GM21619 (cell line): ENCODE measurements around the gene AMZ1.
"Not testable (repeated sequence)": the region's sequence is repeated elsewhere in the genome, so short reads cannot be mapped to it uniquely, and the experiment has no call there.

ENCODE experiments used
- ATAC-seq: cut with Tn5 transposase; IDR thresholded peaks from one replicate; pipeline ENCODE4 v1.9.1; 2021; ENCODE audit not compliant: unreplicated experiment

Gene AMZ1

DNA sequence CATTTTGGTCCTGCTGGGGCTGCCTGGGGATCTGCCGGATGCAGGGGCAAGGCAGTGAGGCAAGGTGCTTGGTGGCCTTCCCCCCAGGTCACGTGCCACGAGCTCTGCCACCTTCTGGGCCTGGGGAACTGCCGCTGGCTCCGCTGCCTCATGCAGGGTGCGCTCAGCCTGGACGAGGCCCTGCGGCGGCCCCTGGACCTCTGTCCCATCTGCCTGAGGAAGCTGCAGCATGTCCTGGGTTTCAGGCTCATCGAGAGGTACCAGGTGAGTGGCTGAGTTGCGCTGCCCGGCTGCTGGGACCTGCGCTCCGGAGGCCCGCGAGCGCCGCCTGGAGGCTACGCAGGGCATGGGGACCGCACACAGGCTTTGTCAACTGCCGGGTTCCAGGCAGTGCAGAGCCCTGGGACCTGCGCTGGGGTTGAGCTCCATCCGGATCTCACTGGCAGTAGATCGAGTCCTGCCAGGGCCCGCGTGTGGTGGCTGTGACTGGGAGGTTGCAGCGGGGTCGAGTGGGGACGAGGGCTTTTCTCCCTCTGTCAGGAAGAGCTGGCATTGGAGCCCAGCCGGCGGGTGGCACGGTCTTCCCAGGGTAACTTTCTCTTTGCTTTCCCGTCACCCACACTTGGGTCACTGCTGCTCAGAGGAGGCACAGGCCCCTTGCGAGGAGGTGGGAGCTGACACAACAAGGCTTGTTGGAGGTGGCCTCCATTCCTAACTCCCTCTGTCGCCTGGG is 21.7 kb downstream of the AMZ1 start:
- peak; percentile 70 for ATAC-seq

DNA sequence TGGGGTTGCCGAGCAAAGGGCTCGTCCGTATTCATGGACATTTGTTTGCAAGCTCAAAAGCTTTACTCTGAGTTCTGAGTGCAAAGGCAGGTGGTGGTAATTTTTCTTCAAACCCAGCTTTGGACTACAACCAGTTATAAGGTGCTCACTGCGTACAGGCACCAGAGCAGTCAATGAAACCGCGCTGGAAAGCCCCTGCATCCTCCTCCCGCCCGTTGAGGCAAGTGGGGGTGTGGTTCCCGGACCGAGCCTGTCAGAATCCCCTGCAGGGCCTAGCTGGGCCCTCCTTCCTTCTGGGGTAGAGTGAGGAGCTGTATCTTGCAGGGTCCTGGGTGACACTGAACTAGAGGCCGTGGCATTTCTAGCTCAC is 22.3 kb downstream of the AMZ1 start:
- peak; percentile 43 for ATAC-seq

DNA sequence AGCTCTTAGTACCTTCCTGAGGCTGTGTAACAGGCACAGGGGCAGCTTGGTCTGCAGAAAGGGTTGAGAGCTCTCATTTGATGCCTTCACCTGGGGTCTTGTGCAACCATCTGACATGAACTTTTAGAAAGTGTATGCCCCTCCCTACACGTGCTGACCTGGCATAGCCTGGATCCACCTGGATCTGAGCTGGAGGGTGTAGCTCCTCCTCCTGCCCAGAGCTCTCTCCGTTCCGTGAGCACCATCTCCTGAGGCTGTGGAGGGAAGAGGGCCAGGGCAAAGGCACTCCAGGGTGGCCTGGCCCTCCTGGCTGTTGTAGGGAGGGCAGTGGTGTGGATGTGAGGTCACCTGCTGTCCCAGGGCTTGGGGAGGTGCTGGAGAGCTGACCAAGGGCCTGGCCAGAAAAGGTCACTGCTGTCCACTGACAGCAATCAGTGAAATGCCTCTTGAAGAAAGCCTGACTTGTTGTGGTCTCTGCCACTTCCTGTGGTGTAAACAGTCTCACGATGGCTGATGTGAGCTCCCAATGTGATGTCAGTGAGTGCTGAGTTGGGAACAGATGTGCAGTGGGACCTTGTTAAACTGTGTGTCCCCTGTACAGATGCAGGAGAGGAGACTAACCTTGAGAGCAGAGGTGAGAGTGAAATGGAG is 23.0 kb downstream of the AMZ1 start:
- ATAC-seq, result peak; percentile 43

- ATAC-seq, result no peak
Observed at GRCh38 chr7:2711895-2712675, 24.1 kb downstream of the AMZ1 start.

- ATAC-seq, result no peak
Observed at GRCh38 chr7:2713370-2713769, 25.4 kb downstream of the AMZ1 start.

- ATAC-seq, result no peak
Observed at GRCh38 chr7:2713978-2714377, 26.0 kb downstream of the AMZ1 start.

DNA sequence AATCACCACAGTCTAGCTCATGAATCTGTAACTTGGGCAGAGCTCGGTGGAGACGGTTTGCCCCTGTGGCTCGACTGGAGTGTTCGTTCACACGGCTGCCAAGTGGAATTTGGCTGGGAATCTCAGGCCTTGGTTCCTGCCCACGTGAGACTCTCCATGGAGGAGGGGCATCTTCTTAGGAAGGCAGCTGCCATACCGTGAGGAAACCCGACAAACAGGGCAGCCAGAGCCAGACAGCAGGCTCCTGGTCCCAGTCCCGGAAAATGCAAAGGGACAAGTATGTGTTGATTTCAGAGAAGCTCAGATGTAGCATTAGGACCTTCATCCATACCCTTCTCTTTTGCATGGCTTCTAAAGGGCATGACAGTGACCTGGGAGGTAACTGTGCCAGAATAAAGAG is 26.6 kb downstream of the AMZ1 start:
- ATAC-seq, result no peak

DNA sequence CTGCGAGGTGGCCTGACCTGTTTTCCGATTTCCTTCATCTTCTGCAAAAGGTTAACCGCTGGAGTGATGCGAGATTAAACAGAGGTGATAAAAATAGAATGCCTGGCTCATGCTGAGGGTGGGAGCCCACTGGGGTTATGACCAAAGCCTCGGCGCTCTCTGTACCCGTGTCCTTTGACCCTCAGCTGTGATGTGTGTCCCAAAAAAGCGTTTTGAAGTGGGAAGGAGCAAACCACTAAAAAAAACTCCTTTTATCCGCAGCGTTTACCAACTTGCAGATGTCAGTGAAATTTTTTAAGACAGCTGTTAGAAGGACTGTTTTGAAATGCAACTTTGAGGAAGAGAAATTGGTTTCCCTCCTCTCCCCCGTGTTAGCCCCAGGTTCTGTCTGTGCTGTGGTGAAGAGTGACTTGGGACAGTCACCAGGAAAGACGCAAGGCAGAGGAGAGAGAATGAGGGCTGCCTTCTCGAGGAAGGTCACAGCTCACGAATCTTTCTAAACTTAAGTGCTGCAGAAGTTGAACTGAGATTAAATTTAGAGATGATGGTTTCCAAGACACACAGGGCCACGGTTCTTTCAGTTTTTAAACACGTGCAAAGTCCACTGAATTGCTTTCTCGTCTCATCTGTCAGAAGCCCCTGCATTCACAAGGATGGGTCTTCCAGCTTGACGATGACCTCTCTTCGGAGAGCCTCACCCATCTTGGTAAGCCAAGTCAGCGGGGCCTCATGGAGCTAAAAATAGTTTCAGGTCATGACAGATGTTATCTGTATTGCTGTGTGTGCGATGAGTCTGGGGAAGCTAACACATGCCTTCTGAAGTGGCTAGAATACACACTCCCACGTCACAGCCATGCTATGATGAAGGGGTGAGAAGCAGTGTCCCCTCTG is 27.6 kb downstream of the AMZ1 start:
- no peak for ATAC-seq

- ATAC-seq, result no peak
Observed at GRCh38 chr7:2716488-2716887, 28.5 kb downstream of the AMZ1 start.

DNA sequence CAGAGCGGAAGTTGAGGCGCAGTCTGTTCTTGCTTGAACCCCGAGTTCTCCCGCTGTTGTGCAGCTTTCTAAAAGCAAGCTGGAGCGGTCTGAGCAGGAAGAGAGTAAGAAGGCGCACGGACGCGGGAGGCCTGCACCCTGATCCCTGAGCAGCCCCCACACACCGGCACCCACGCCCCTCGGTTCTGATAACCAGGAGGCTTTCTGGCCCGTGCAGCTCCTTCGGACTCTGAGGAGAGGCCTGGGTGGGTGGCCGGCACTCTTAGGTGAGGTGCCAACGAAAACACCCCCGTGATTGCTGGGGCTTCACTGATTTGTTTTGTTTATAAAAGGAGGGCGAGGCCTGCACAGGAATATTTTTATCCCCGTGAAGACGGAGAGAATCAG is 28.9 kb downstream of the AMZ1 start:
- ATAC-seq, result no peak

DNA sequence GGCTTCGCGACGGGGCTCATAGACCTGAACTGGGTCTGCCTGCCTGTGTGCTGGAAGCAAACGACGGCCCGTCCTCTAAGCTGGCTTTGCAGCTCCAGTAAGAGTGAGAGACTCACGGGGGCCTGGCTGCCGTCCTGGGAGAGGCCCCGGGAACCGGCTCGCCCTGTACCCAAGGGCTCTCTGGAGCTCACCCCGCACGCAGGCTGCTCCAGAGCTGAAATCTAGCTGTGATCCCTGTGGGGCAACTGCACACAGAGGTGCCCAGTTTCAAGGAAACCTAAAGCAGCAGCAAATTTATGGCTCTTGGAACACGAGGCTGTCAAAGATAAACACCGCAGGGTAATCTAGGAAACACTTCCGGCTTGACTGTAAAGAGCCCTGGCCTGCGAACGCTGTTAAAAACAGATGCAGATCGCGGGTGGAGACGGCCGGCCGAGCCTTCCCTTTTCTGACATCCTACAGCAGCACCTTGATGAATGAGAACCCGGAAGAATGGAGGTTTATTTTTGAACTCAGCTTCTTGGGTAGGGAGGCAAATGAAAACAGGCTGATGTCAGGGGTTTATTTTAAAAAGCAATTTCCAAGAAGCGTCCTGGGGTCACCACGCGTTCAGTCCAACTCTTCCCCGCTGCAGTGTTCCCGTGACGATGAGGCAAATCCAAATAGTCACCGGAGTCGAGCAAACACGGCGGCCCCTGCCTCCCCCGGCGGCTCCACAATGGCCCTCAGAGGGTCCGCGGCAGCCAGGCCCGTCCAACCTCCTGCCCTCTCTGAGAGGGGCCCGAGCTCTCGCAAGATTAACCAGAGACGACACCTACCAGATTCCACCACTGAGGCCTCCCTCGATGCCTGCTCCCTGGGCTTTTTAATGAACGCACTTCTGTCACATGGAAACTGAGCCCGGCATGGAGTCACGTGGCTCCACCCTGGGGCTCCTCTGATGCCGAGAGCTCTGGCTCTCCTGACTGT is 29.6 kb downstream of the AMZ1 start:
- ATAC-seq, result no peak

DNA sequence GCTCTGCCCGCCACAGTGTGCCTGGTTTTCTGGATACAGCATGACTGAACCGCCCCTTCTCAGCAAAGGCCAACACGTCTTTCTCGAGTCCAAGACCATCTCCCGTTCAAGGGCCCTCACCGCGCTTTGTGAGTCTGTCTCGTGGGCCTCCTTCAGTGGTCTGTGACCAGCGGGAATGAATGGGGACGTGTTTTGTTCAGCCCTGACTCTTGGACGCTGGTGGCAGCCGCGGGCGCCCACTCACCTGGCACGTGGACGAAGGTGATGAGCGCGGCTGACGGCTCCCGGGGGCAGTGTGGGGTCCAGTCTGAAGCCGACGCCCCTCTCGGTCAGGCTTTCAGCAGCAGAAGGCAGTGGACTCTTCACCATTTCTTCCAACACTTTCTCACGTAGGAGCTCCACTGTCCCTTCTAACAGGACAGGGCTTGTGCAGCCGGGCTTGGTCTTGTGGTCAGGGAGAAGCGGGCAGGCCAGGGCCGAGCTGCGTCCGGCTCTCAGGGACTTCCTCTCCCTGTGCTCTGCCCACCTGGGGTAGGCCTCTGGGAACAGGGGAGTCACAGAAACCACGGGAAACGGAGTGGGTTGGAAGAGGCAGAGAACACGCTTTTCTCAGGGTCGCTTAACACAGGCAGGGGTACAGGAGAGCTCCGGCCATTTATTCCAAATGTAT is 30.4 kb downstream of the AMZ1 start:
- no peak for ATAC-seq

DNA sequence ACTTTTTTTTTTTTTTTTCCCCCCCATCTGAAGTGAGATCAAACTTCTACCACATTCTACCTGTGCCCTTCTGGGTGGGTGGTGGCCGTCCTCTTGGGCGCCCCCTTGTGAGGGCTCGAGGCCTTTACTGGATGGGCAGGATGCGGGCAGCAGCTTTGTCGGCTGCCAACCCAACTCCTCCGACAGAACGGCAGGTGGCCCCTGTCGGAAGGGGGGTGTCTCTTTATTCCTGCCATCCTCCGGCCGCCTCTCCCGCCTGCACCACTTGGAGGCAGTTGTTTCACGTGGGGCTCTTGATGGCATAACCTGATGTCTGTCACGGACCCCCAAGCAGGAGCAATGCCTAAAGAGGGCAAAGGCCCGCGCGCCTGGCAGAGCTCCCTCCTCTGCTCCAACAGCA is 31.0 kb downstream of the AMZ1 start:
- no peak for ATAC-seq

DNA sequence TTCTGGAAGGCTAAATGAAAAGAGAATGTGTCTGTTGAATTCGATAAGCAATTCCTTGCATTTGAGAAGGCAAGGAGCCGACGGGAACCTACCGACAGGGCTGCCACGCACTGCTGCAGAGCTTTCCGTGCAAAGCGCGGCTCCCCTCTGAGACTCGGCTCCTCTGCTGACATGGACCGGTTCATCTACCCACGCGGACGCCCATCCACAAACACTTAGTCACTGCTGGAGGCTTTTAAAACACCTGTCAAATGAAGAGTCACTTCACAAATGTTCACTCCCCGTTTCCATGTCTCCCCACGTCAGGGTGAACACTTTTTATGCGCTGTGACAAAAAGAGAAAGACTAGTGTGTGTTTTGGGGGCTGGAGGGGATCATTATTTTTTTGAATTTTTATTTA is 32.0 kb downstream of the AMZ1 start:
- ATAC-seq, result no peak

DNA sequence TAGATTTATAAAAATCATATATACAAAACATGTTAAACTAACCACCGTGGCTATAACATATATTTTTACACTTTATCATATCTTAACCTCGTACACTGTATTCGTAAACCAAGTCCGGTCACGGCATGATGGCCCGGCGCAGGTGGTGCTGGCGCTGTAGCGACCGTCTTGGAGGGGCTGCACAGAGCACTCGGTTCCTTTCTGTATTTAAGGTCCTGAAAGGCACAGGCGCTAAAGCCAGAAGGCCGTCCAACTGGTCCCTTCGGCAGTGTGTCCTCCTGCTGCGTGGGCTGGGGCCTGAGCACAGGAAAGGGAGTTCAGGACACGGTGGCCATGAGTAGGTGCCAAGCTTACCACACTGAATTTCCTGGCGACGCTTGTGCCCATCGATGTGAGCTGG is 33.8 kb downstream of the AMZ1 start:
- ATAC-seq, result no peak

GRCh38 chr7:2722591-2722990 is 34.6 kb downstream of the AMZ1 start:
- no peak for ATAC-seq

DNA sequence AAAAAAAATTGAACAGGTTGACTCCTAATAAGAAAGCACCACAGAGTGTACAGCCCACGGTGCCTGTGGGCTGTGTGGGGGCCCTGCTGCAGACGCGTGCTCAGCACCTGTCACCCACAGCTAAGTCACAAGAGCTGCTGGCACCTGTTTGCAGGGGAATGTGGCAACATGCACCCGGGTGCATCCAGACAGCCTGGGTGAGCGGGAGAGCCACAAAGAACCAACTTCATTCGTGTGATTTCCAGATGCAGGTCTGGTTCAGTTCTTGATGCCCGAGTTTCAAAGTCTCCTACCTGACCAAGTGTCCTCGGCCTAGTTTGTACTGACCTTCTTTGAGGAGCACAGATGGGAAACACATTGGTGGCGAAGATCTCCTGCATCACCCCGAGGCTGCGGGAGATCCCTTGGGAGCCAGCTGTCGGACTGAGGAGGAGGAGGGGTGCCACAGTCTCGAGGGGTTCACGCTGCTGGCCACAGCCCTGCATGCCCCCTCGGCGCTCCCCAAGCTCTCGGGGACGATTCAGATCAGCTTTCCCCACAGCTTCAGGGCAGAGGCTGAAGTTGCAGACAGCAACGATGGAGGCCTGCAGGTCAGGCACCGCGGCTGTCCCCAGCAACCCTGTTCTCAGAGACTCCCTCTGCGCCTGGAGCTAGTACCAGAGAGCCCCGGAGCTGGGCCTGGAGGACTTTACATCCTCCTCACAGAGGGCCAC is 35.3 kb downstream of the AMZ1 start:
- no peak for ATAC-seq

DNA sequence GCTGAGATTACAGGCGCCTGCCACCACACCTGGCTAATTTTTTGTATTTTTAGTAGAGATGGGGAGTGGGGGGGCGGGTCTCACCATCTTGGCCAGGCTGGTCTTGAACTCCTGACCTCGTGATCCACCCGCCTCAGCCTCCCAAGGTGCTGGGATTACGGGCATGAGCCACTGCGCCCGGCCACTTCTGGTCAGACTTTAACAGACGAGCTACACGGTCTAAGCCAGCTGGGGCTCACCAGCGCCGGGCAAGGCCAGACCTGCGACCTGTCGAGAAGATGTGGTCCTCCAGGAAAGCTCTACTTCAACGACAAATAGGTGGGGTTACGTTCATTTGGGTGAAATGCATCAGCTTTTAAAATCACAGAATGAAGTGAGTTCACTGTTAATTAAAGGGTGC is 36.0 kb downstream of the AMZ1 start:
- not testable (repeated sequence) for ATAC-seq
